ENCODE measurements around the gene STK40. TPM values are rescaled to one million over a fixed set of nuclear protein-coding genes. Genes with fewer than 3 reads are reported as not detected.

Gene STK40
- total and polyA plus RNA-seq, 2 experiments from 2014 or later, result 8.1 to 20.2 TPM

DNA sequence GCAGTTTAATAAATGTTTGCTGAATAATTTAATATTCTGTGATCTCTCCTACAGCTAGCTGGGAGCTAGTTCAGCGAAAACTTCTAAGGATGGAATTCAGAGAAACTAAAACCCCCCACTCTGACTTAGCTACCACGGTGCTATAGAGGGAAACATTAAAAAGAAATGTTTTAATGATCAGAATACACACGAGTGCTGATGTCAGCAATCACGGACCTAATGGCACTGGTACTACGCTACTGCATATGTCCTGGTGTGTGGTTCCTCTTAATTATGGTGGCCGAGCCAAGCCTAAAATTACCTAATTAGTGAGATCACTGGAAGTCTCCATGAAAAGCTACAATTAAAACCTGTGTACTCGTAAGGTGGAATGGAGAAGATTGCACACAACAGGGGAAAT lies 35.9 kb upstream of the STK40 start:
- Histone ChIP-seq H3K4me1 (ENCODE audit: insufficient read depth) (no peaks in the 10 kb centered on the region), H3K4me2 (no peak overlapping the region), H3K27me3 (ENCODE audit: insufficient read depth) (no peaks in the 10 kb centered on the region), H3K36me3 (ENCODE audit: insufficient read depth) (no peaks in the 10 kb centered on the region), H3K27ac (ENCODE audit: low read depth) (no peak overlapping the region), H4K20me1 (replicated peaks; ENCODE audit: insufficient read depth) (no peaks in the 10 kb centered on the region), H2AFZ (0 out of 2 replicates have a peak overlapping the region, but pooled peaks have one; percentile 6), H3K4me3 (no peak overlapping the region), H3F3A (replicated peaks; ENCODE audit: low read depth) (no peaks in the 10 kb centered on the region), H3K9me2 (ENCODE audit: insufficient read depth) (no peaks in the 10 kb centered on the region), H3K79me2 (replicated peaks; ENCODE audit: insufficient read depth) (no peaks in the 10 kb centered on the region)
- no peak overlapping the region for H3K4me3 Mint-ChIP-seq
- H3K9me3 Mint-ChIP-seq, result no peaks in the 10 kb centered on the region
- H3K4me1 Mint-ChIP-seq, result peaks cover 11% of the 10 kb centered on the region
- DNase-seq (ENCODE audit: low spot score) (no peak), ATAC-seq (no peak)
- H3K27me3 Mint-ChIP-seq (ENCODE audit: insufficient read depth, low read depth, poor library complexity), result peaks cover 7% of the 10 kb centered on the region
- TF ChIP-seq, protein P1, sequence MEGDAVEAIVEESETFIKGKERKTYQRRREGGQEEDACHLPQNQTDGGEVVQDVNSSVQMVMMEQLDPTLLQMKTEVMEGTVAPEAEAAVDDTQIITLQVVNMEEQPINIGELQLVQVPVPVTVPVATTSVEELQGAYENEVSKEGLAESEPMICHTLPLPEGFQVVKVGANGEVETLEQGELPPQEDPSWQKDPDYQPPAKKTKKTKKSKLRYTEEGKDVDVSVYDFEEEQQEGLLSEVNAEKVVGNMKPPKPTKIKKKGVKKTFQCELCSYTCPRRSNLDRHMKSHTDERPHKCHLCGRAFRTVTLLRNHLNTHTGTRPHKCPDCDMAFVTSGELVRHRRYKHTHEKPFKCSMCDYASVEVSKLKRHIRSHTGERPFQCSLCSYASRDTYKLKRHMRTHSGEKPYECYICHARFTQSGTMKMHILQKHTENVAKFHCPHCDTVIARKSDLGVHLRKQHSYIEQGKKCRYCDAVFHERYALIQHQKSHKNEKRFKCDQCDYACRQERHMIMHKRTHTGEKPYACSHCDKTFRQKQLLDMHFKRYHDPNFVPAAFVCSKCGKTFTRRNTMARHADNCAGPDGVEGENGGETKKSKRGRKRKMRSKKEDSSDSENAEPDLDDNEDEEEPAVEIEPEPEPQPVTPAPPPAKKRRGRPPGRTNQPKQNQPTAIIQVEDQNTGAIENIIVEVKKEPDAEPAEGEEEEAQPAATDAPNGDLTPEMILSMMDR (conservative IDR thresholded peaks at IDR 0.05; ENCODE audit: low read depth in 2 of 2), result no peak
- TF ChIP-seq, protein P2, sequence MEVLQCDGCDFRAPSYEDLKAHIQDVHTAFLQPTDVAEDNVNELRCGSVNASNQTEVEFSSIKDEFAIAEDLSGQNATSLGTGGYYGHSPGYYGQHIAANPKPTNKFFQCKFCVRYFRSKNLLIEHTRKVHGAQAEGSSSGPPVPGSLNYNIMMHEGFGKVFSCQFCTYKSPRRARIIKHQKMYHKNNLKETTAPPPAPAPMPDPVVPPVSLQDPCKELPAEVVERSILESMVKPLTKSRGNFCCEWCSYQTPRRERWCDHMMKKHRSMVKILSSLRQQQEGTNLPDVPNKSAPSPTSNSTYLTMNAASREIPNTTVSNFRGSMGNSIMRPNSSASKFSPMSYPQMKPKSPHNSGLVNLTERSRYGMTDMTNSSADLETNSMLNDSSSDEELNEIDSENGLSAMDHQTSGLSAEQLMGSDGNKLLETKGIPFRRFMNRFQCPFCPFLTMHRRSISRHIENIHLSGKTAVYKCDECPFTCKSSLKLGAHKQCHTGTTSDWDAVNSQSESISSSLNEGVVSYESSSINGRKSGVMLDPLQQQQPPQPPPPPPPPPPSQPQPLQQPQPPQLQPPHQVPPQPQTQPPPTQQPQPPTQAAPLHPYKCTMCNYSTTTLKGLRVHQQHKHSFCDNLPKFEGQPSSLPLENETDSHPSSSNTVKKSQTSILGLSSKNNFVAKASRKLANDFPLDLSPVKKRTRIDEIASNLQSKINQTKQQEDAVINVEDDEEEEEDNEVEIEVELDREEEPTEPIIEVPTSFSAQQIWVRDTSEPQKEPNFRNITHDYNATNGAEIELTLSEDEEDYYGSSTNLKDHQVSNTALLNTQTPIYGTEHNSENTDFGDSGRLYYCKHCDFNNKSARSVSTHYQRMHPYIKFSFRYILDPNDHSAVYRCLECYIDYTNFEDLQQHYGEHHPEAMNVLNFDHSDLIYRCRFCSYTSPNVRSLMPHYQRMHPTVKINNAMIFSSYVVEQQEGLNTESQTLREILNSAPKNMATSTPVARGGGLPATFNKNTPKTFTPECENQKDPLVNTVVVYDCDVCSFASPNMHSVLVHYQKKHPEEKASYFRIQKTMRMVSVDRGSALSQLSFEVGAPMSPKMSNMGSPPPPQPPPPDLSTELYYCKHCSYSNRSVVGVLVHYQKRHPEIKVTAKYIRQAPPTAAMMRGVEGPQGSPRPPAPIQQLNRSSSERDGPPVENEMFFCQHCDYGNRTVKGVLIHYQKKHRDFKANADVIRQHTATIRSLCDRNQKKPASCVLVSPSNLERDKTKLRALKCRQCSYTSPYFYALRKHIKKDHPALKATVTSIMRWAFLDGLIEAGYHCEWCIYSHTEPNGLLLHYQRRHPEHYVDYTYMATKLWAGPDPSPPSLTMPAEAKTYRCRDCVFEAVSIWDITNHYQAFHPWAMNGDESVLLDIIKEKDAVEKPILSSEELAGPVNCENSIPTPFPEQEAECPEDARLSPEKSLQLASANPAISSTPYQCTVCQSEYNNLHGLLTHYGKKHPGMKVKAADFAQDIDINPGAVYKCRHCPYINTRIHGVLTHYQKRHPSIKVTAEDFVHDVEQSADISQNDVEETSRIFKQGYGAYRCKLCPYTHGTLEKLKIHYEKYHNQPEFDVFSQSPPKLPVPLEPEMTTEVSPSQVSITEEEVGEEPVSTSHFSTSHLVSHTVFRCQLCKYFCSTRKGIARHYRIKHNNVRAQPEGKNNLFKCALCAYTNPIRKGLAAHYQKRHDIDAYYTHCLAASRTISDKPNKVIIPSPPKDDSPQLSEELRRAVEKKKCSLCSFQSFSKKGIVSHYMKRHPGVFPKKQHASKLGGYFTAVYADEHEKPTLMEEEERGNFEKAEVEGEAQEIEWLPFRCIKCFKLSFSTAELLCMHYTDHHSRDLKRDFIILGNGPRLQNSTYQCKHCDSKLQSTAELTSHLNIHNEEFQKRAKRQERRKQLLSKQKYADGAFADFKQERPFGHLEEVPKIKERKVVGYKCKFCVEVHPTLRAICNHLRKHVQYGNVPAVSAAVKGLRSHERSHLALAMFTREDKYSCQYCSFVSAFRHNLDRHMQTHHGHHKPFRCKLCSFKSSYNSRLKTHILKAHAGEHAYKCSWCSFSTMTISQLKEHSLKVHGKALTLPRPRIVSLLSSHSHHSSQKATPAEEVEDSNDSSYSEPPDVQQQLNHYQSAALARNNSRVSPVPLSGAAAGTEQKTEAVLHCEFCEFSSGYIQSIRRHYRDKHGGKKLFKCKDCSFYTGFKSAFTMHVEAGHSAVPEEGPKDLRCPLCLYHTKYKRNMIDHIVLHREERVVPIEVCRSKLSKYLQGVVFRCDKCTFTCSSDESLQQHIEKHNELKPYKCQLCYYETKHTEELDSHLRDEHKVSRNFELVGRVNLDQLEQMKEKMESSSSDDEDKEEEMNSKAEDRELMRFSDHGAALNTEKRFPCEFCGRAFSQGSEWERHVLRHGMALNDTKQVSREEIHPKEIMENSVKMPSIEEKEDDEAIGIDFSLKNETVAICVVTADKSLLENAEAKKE (CRISPR knock-in tag; IDR thresholded peaks at IDR 0.05), result no peak
- no peak for TF ChIP-seq CREB1 (CRISPR knock-in tag; IDR thresholded peaks at IDR 0.05; ENCODE audit: low read depth)
- no peak for TF ChIP-seq NANOG (IDR thresholded peaks at IDR 0.05; ENCODE audit: borderline replicate concordance)
- no peak for TF ChIP-seq JUNB (IDR thresholded peaks at IDR 0.05; ENCODE audit: unreplicated experiment)
- no peak for TF ChIP-seq ZNF114 (CRISPR knock-in tag; IDR thresholded peaks at IDR 0.05)
- no peak for TF ChIP-seq EZH2 (IDR thresholded peaks at IDR 0.05; ENCODE audit: low read depth, unreplicated experiment)
- TF ChIP-seq, protein P3, sequence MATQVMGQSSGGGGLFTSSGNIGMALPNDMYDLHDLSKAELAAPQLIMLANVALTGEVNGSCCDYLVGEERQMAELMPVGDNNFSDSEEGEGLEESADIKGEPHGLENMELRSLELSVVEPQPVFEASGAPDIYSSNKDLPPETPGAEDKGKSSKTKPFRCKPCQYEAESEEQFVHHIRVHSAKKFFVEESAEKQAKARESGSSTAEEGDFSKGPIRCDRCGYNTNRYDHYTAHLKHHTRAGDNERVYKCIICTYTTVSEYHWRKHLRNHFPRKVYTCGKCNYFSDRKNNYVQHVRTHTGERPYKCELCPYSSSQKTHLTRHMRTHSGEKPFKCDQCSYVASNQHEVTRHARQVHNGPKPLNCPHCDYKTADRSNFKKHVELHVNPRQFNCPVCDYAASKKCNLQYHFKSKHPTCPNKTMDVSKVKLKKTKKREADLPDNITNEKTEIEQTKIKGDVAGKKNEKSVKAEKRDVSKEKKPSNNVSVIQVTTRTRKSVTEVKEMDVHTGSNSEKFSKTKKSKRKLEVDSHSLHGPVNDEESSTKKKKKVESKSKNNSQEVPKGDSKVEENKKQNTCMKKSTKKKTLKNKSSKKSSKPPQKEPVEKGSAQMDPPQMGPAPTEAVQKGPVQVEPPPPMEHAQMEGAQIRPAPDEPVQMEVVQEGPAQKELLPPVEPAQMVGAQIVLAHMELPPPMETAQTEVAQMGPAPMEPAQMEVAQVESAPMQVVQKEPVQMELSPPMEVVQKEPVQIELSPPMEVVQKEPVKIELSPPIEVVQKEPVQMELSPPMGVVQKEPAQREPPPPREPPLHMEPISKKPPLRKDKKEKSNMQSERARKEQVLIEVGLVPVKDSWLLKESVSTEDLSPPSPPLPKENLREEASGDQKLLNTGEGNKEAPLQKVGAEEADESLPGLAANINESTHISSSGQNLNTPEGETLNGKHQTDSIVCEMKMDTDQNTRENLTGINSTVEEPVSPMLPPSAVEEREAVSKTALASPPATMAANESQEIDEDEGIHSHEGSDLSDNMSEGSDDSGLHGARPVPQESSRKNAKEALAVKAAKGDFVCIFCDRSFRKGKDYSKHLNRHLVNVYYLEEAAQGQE (IDR thresholded peaks at IDR 0.05; ENCODE audit: unreplicated experiment), result no peak
- TF ChIP-seq POLR2AphosphoS5 (IDR thresholded peaks at IDR 0.05; ENCODE audit: low read depth), result no peak
- TF ChIP-seq EZH2phosphoT487 (IDR thresholded peaks at IDR 0.05; ENCODE audit: unreplicated experiment), result no peak
- H3K27ac Mint-ChIP-seq, result no peak overlapping the region; the same call in 1 of the 2 replicates
- no peaks in the 10 kb centered on the region for H3K36me3 Mint-ChIP-seq (ENCODE audit: low read depth)
